ENCODE results near the gene SLC29A2.
A peak's percentile ranks its signal among the peaks of the same experiment; 100 is the strongest.
"Not testable (repeated sequence)": the region's sequence is repeated elsewhere in the genome, so short reads cannot be mapped to it uniquely, and the experiment has no call there.

Gene SLC29A2

DNA sequence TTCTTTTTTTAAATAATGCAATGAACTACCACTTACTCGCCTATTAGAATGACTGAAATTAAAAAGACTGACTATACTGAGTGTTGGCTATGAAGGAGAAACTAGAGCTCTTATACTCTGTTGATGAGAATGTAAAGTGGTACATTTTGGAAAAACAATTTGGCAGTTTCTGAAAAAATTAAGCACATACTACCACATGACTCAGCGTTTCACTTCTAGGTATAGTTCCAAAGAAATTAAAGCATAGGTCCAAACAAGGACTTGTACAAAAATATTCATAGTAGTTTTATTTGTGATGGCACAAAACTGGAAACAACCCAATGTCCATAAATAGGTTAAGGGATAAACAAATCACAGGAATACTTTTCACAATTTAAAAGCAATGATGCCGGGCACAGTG, 22.4 kb upstream of the SLC29A2 start:
- in situ Hi-C loops (cut with HindIII; ENCODE audit: low pct_ligation_motif_present, low pct_unique_long_range_greater_than_20kb, low sequenced_read_pairs), result no loop called here
- no peak for DNase-seq

DNA sequence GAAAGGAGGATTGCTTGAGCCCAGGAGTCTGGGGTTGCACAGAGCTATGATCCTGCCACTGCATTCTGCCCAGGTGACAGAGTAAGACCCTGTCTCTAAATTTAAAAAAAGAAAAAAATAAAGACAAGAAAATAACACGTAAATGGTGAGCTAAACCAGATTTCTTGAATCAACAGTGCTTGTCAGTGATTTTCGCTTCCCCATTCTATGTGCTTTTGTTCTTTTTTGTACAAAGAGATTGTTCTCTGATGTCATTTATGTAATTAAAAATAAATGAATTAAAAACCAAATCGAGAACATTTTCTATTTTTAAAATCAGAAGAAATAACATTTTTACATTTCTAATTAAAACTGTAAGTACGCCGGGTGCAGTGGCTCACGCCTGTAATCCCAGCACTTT, 19.8 kb upstream of the SLC29A2 start:
- no peak for DNase-seq
- in situ Hi-C loops (cut with HindIII; ENCODE audit: low pct_ligation_motif_present, low pct_unique_long_range_greater_than_20kb, low sequenced_read_pairs), result no loop called here

DNA sequence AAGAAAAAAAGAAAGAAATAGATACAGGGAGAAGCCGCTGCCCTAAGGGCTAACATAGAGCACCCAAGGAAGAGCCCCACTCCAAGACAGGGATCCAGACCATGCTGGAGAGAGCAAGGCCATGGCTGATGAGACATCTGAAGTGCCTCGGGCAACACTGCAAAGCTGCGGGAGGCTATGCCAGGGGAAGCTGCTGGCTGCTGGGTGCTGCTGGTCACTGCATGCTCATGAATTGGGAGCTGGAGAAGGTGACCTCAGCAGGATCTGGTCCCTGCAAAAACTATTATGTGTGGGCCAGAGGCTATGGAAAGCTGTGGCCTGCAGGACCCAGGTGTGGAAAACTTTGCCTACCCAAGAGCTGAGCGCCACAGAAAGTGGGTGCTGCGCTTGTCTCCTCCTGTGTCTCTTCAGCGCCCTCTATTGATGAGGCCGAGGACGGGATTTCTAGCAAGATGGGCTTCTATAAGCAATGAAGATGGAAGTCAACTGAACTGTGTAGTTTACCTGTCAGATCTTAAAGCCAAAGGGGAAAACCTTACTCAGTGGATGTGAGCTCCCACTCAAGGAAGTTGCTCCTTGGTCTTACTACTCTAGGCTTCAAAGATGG, 17.3 kb upstream of the SLC29A2 start:
- in situ Hi-C loops (cut with HindIII; ENCODE audit: low pct_ligation_motif_present, low pct_unique_long_range_greater_than_20kb, low sequenced_read_pairs), result no loop called here
- peak; percentile 71 for DNase-seq

DNA sequence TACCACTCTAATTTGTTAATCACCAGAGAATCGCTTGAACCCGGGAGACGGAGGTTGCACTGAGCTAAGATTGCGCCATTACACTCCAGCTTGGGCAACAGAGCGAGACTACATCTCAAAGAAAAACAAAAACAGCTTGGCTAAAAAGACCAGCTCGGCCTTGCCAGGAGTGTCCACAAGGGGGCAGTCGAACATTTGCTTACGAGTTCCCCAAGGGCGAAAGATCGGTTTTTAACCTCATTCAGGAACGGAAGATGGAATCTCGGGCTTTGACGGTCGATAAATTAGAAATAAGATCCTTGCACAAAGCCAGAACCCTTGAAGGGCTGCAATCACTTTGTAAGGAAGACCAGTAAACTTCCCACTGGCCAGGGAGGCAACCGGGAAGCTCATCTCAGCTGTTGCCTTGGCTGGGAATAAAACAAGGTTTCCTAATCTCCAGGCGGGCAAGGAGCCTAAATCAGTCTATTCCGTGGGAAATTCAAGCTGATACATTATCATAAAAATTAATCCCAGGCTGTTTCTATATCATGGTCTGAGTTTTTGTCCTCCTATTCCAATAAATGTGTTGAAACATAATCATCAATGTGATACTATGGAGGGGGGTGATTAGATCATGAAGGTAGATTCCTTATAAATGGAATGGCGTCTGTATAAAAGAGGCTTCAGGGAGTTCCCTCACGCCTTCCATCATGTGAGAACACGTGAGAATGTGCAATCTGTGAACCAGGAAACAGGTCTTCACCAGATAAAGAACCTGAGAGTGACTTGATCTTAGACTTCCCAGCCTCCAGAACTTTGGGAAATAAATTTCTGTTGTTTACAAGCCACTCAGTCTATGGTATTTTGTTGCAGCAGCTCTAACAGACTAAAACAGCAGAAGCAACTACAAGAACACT, 14.9 kb upstream of the SLC29A2 start:
- peak; percentile 82 for DNase-seq
- in situ Hi-C loops (cut with HindIII; ENCODE audit: low pct_ligation_motif_present, low pct_unique_long_range_greater_than_20kb, low sequenced_read_pairs), result no loop called here

GRCh38 chr11:66384316-66384715, 12.8 kb upstream of the SLC29A2 start:
- in situ Hi-C loops (cut with HindIII; ENCODE audit: low pct_ligation_motif_present, low pct_unique_long_range_greater_than_20kb, low sequenced_read_pairs), result not testable (repeated sequence)

GRCh38 chr11:66380264-66380663, 8.7 kb upstream of the SLC29A2 start:
- DNase-seq; in situ Hi-C loops (cut with HindIII; ENCODE audit: low pct_ligation_motif_present, low pct_unique_long_range_greater_than_20kb, low sequenced_read_pairs): not testable (repeated sequence)

More at GRCh38 chr11:66384316-66384715, 12.8 kb upstream of the SLC29A2 start:
- not testable (repeated sequence) for DNase-seq

DNA sequence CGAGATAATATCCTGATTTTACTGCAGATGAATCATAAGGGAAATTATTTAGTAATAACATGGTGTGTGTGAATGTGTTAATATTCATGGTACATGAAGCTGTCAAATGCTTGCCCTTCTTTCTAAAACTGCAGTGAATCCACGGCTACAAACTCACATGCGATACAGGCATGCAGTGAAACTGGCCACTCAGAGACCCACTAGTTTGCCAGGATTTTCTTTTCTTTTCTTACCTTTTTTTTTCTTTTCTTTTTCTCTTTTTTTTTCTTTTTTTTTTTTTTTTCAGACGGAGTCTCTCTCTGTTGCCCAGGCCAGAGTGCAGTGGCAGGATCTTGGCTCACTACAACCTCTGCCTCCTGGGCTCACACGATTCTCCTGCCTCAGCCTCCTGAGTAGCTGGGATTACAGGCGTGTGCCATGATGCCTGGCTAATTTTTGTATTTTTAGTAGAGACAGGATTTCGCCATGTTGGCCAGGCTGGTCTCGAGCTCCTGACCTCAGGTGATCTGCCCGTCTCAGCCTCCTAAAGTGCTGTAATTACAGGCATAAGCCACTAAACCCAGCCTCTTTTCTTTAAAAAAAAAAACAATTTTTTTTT, 2.2 kb upstream of the SLC29A2 start:
- DNase-seq; in situ Hi-C loops (cut with HindIII; ENCODE audit: low pct_ligation_motif_present, low pct_unique_long_range_greater_than_20kb, low sequenced_read_pairs): not testable (repeated sequence)

DNA sequence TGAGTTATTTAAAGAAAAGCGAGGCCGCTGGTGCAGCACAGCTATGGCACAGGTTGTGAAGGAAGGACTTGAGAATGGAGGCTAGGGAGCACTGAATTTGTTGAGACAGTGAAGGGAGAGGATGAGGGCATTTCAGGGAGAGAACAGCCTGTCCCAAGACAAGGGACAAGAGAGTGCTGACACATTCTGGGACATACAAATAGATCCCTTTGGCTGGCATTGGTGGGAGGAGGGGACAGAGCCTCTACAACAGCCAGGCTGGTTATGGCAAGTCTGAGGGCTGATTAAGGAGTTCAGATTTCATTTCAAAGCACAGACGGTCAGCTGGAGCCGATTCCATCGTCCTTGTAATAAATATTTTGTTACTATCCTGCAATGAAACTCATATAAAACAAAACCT, 1.7 kb upstream of the SLC29A2 start:
- DNase-seq, result no peak
- in situ Hi-C loops (cut with HindIII; ENCODE audit: low pct_ligation_motif_present, low pct_unique_long_range_greater_than_20kb, low sequenced_read_pairs), result no loop called here

GRCh38 chr11:66369073-66369894, 2.3 kb downstream of the SLC29A2 start:
- in situ Hi-C loops (cut with HindIII; ENCODE audit: low pct_ligation_motif_present, low pct_unique_long_range_greater_than_20kb, low sequenced_read_pairs), result no loop called here
- no peak for DNase-seq

- no peak for DNase-seq
- in situ Hi-C loops (cut with HindIII; ENCODE audit: low pct_ligation_motif_present, low pct_unique_long_range_greater_than_20kb, low sequenced_read_pairs), result no loop called here
Observed at GRCh38 chr11:66368484-66368883, 3.1 kb downstream of the SLC29A2 start.

GRCh38 chr11:66367561-66368312, 3.8 kb downstream of the SLC29A2 start:
- in situ Hi-C loops (cut with HindIII; ENCODE audit: low pct_ligation_motif_present, low pct_unique_long_range_greater_than_20kb, low sequenced_read_pairs), result no loop called here
- no peak for DNase-seq

- no peak for DNase-seq
- in situ Hi-C loops (cut with HindIII; ENCODE audit: low pct_ligation_motif_present, low pct_unique_long_range_greater_than_20kb, low sequenced_read_pairs), result no loop called here
Observed at GRCh38 chr11:66366844-66367477, 4.6 kb downstream of the SLC29A2 start.

GRCh38 chr11:66365711-66366619, 5.6 kb downstream of the SLC29A2 start:
- no peak for DNase-seq
- in situ Hi-C loops (cut with HindIII; ENCODE audit: low pct_ligation_motif_present, low pct_unique_long_range_greater_than_20kb, low sequenced_read_pairs), result no loop called here

GRCh38 chr11:66365166-66365565, 6.4 kb downstream of the SLC29A2 start:
- in situ Hi-C loops (cut with HindIII; ENCODE audit: low pct_ligation_motif_present, low pct_unique_long_range_greater_than_20kb, low sequenced_read_pairs), result no loop called here
- DNase-seq, result no peak

DNA sequence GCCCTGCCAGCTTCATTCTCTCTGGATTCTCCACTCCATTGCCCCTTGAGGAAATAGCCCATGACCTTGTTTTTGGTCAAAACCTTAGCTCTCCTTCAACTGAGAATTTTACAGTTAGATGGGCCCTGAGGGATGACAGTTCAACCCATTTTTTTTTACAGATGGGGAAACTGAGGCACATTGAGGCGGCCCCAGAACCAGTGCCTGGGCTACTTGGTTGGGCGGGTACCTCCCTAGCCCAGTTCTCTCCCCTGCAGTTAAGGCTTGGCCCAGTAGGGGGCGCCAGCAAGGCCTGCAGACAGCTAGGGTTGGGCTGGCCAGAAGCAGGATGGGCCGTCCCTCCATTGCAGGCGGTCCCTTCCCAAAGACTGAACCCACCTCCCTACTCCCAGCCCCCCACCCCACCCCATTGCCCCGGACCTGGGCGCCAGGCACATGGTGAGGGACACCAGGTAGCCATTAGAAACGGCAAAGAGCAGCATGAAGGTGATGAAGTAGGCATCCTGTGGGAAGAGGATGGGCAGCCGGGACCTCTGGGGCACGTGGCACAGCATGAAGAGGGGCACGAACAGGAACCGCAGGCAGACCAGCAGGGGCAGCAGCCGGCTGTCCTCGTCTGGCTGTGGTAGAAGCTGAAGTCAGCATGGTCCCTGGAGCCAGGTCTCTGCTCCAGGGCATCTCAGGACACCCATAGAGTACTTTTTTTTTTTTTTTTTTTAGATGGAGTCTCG, 7.6 kb downstream of the SLC29A2 start:
- peak; percentile 45 for DNase-seq
- in situ Hi-C loops (cut with HindIII; ENCODE audit: low pct_ligation_motif_present, low pct_unique_long_range_greater_than_20kb, low sequenced_read_pairs), result no loop called here

DNA sequence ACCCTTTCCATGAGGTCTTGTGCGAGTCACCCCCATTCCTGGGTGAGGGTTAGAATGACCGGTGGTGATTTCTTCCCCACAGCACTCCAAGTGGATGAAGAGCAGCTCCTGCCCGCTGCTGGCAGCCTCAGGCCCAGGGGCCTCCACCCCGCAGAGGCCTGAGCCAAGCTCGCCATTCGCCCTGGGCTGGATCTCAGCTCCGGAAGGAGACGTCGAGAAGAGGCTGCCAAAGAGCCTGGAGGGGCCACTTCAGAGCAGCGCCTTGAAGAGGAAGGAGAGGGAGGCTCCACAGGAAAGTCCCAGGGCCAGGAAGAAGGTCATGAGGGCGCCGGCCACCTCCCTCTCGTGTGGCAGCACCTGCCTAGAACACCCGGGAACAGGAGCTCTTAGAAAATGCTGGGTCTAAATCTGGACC, 8.4 kb downstream of the SLC29A2 start:
- in situ Hi-C loops (cut with HindIII; ENCODE audit: low pct_ligation_motif_present, low pct_unique_long_range_greater_than_20kb, low sequenced_read_pairs), result no loop called here
- DNase-seq, result no peak
